ENCODE data around the gene SESTD1. TPM values are rescaled to one million over a fixed set of nuclear protein-coding genes. Genes with fewer than 3 reads are reported as not detected.
A peak's percentile ranks its signal among the peaks of the same experiment; 100 is the strongest.
"Not testable (repeated sequence)": the region's sequence is repeated elsewhere in the genome, so short reads cannot be mapped to it uniquely, and the experiment has no call there.

SESTD1 gene
- total RNA-seq, 2 experiments from 2014 or later: 8.7 to 10.2 TPM

DNA sequence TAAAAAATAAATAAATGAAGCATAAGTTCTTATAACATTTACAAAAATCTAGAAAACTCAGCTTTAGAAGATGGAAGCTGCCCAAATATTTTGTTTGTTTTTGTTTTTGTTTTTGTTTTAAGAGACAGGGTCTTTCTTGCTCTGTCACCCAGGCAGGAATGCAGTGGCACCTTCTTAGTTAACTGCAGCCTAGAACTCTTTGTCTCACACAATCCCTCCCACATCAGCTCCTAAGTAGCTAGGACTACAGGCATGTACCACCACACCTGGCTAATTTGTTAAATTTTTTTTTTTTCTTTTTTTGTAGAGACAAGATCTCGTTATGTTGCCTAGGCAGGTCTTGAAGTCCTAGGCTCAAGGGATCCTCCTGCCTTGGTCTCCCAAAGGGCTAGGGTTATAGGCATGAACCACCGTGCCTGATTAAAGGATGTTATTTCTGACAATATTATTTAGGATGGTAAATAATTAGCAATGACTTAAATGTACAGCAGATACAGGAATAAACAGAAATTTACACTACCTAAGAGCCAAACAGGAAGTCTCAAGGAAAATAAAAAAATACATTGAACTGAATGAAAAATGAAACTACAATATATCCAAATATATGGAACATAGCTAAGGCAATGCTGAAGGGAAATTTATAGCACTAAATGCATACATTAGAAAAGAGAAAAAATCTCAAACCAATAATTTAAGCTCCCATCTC, 17.2 kb downstream of the SESTD1 start:
- H3K36me3 Mint-ChIP-seq (ENCODE audit: low read depth): no peaks in the 10 kb centered on the region
- no peak for TF ChIP-seq CTCF (IDR thresholded peaks at IDR 0.05)
- DNase-seq: no peak
- no peak for ATAC-seq (ENCODE audit: poor library complexity)
- H3K9me3 Mint-ChIP-seq: peaks cover 5% of the 10 kb centered on the region
- H3K27ac ChIP-seq (ENCODE audit: low read depth in 1 of 2, low read length in 2 of 2): no peak overlapping the region
- no peaks in the 10 kb centered on the region for H3K27me3 Mint-ChIP-seq
- H3K9me3 ChIP-seq (ENCODE audit: control insufficient read depth in 1 of 2, insufficient read depth in 1 of 2, low read length in 2 of 2): peaks cover 0 to 7% of the 10 kb centered on the region in 2 experiments
- POLR2A ChIA-PET: no interaction called here
- peaks cover 38% of the 10 kb centered on the region for H3K4me1 Mint-ChIP-seq (ENCODE audit: low read depth)
- no peaks in the 10 kb centered on the region for H3K27me3 ChIP-seq (ENCODE audit: control insufficient read depth in 1 of 2, insufficient read depth in 2 of 2, low read length in 2 of 2)
- intact Hi-C loops (cut with DNase I, micrococcal nuclease): no loop called here
- H3K4me3 ChIP-seq (ENCODE audit: low read length): peak overlapping the region; percentile 21
- no peak overlapping the region for H3K27ac Mint-ChIP-seq
- no peaks in the 10 kb centered on the region for H3K4me1 ChIP-seq (ENCODE audit: insufficient read depth, low read length)
- H3K36me3 ChIP-seq (ENCODE audit: insufficient read depth, low read length): no peaks in the 10 kb centered on the region
- CTCF ChIA-PET: no interaction called here
- no peak overlapping the region for H3K4me3 Mint-ChIP-seq

DNA sequence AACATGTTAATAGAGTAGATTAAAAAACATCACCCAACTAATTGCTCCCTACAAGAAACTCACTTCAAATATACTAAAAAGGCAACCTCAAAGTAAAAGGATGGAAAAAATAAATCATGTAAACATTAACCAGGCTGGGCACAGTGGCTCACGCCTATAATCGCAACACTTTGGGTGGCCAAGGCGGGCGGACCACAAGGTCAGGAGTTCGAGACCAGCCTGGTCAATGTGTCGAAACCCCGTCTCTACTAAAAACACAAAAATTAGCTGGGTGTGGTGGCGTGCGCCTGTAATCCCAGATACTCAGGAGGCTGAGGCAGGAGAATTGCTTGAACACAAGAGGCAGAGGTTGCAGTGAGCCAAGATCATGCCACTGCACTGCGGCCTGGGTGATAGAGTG, 18.8 kb downstream of the SESTD1 start:
- H3K27ac Mint-ChIP-seq, CTCF ChIA-PET: not testable (repeated sequence)

GRCh38 chr2:179243046-179243445, 21.6 kb downstream of the SESTD1 start:
- Histone ChIP-seq H3K27ac (ENCODE audit: low read depth in 1 of 2, low read length in 2 of 2) (no peak overlapping the region), H3K4me1 (ENCODE audit: insufficient read depth, low read length) (no peaks in the 10 kb centered on the region), H3K4me3 (ENCODE audit: low read length) (no peak overlapping the region), H3K36me3 (ENCODE audit: insufficient read depth, low read length) (no peaks in the 10 kb centered on the region), H3K9me3 (ENCODE audit: control insufficient read depth in 1 of 2, insufficient read depth in 1 of 2, low read length in 2 of 2) (peaks cover 0 to 7% of the 10 kb centered on the region in 2 experiments), H3K27me3 (ENCODE audit: control insufficient read depth in 1 of 2, insufficient read depth in 2 of 2, low read length in 2 of 2) (no peaks in the 10 kb centered on the region)
- ChIA-PET CTCF (no interaction called here), POLR2A (no interaction called here)
- Mint-ChIP-seq H3K4me1 (ENCODE audit: low read depth) (peaks cover 29% of the 10 kb centered on the region), H3K9me3 (peaks cover 5% of the 10 kb centered on the region), H3K27ac (no peak overlapping the region), H3K36me3 (ENCODE audit: low read depth) (no peaks in the 10 kb centered on the region), H3K4me3 (no peak overlapping the region), H3K27me3 (no peaks in the 10 kb centered on the region)
- ATAC-seq (ENCODE audit: poor library complexity) (no peak), DNase-seq (no peak)
- TF ChIP-seq CTCF (IDR thresholded peaks at IDR 0.05): no peak
- intact Hi-C loops (cut with DNase I, micrococcal nuclease): no loop called here

More for the DNA sequence above, 18.8 kb downstream of the SESTD1 start:
- H3K9me3 Mint-ChIP-seq; H3K4me3 ChIP-seq (ENCODE audit: low read length); DNase-seq; H3K36me3 ChIP-seq (ENCODE audit: insufficient read depth, low read length); POLR2A ChIA-PET; H3K4me1 ChIP-seq (ENCODE audit: insufficient read depth, low read length); H3K36me3 Mint-ChIP-seq (ENCODE audit: low read depth); H3K27ac ChIP-seq (ENCODE audit: low read depth in 1 of 2, low read length in 2 of 2); H3K4me3 Mint-ChIP-seq; H3K27me3 Mint-ChIP-seq; ATAC-seq (ENCODE audit: poor library complexity); H3K27me3 ChIP-seq (ENCODE audit: control insufficient read depth in 1 of 2, insufficient read depth in 2 of 2, low read length in 2 of 2); intact Hi-C loops (cut with DNase I, micrococcal nuclease); H3K9me3 ChIP-seq (ENCODE audit: control insufficient read depth in 1 of 2, insufficient read depth in 1 of 2, low read length in 2 of 2): not testable (repeated sequence)
- H3K4me1 Mint-ChIP-seq (ENCODE audit: low read depth): peaks cover 22% of the 10 kb centered on the region

All from CD4-positive, alpha-beta T cell (primary cell).